ENCODE data around the gene AP2S1. TPM values are rescaled to one million over a fixed set of nuclear protein-coding genes. Genes with fewer than 3 reads are reported as not detected.

Gene AP2S1
- total RNA-seq = 10 to 100 TPM; 63.5 to 88.9 (median 74.5) TPM

DNA sequence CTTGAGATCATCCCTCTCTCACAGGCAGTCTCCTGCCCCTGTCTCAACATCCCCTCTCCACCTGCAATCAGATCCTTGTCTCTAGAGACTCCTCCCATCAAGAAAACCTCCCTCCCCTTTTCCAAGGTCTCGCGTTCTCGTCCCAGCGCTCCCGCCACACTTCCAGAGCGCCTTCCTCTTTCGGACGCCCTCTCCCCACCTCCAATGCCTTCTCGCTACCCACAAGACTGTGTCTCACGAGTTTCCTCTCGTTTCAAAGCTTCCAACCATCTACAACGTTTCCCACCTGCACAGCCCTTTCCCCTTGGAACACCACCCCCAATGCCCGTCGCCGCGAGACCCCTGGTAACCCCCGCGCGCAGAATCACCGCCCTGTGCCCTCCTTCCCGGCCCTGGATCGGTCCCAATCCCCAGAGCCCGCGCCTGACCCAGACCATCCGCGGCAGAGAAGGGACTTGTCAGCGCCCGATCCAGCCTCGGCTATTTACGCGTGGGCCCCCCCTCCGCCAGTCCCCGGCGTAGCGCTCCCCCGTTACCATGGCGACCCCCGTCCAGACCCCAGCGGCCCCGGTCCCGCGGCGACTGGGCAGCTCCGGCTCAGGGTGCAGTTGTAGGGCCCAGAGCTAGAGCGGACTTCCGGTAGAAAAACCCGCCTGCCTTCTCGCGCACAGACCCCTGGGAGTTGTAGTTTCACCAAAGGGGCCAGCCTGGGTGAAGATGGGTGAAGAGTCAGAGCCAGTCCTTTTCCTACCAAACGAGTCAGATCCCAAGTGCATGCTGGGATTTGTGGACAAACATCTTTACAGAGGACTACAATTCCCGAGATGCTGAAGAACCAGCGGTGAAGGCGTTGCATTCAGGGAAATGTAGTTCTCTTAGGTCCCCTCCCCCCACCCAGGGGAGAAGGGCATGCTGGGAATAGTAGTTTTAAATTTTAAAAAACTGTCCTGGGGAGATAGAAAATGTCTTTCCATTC, at the start of gene AP2S1:
Gene AP2S1 (minus strand): TSS at position 619 of the 976 bp plus-strand sequence. CDS start 80 bp downstream, at position 539.
- peaks cover 16 to 34% (median 20%) of the 10 kb centered on the region in 4 donors for H3K4me1 ChIP-seq
- peak within 1 kb of the TSS; percentile 84 to 94 (median 86) for H3K27ac ChIP-seq (replicated peaks in 1 of 4)
- H3K9me3 ChIP-seq = no peaks in the 10 kb centered on the region
- H3K36me3 ChIP-seq = peaks cover 0 to 16% (median 15%) of the 10 kb centered on the region in 4 donors
- intact Hi-C loops (cut with DNase I) = no loop called here
- H3K4me3 ChIP-seq = peak within 1 kb of the TSS; percentile 67 to 95 (median 82)
- peak; percentile 99 for DNase-seq (ENCODE audit: extremely low spot score)
- no peaks in the 10 kb centered on the region for H3K27me3 ChIP-seq
- WGBS = 1% methylated on average over 46 of the region's 53 CpGs
- TF ChIP-seq POLR2A (IDR thresholded peaks at IDR 0.05; ENCODE audit: low read depth) = peak; percentile 42
- peak; percentile 89 to 90 for TF ChIP-seq POLR2AphosphoS5 (IDR thresholded peaks at IDR 0.05)
- no peak for TF ChIP-seq EP300 (IDR thresholded peaks at IDR 0.05)
- TF ChIP-seq, protein P1, sequence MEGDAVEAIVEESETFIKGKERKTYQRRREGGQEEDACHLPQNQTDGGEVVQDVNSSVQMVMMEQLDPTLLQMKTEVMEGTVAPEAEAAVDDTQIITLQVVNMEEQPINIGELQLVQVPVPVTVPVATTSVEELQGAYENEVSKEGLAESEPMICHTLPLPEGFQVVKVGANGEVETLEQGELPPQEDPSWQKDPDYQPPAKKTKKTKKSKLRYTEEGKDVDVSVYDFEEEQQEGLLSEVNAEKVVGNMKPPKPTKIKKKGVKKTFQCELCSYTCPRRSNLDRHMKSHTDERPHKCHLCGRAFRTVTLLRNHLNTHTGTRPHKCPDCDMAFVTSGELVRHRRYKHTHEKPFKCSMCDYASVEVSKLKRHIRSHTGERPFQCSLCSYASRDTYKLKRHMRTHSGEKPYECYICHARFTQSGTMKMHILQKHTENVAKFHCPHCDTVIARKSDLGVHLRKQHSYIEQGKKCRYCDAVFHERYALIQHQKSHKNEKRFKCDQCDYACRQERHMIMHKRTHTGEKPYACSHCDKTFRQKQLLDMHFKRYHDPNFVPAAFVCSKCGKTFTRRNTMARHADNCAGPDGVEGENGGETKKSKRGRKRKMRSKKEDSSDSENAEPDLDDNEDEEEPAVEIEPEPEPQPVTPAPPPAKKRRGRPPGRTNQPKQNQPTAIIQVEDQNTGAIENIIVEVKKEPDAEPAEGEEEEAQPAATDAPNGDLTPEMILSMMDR (IDR thresholded peaks at IDR 0.05) = peak in 1 of 3 experiments; percentile 21

DNA sequence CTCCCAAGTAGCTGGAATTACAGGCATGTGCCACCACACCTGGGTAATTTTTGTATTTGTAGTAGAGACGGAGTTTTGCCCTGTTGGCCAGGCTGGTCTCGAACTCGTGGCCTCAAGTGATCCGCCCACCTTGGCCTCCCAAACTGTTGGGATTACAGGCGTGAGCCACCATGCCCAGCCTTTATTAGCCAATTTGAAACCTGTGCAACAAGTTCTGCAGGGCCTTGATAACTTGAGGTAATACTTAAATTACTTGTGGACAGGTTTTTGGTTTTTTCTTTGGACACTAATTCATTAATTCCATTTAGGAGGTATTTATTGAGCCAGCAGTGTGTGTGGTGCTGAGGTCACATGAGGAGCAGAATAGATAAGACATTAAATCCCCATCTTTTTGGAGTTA, 49.7 kb upstream of the AP2S1 start:
- Histone ChIP-seq H3K4me1 (peaks cover 49 to 51% (median 50%) of the 10 kb centered on the region in 4 donors), H3K4me3 (no peak overlapping the region), H3K9me3 (no peaks in the 10 kb centered on the region), H3K36me3 (no peaks in the 10 kb centered on the region), H3K27ac (replicated peaks in 1 of 4) (no peak overlapping the region), H3K27me3 (no peaks in the 10 kb centered on the region)
- WGBS = 100% methylated on average over 5 of the region's 5 CpGs
- TF ChIP-seq EP300 (IDR thresholded peaks at IDR 0.05) = no peak
- TF ChIP-seq POLR2AphosphoS5 (IDR thresholded peaks at IDR 0.05) = no peak
- TF ChIP-seq, protein P1 (IDR thresholded peaks at IDR 0.05) = no peak
- no peak for TF ChIP-seq POLR2A (IDR thresholded peaks at IDR 0.05; ENCODE audit: low read depth)
- DNase-seq (ENCODE audit: extremely low spot score) = no peak
- intact Hi-C loops (cut with DNase I) = no loop called here

DNA sequence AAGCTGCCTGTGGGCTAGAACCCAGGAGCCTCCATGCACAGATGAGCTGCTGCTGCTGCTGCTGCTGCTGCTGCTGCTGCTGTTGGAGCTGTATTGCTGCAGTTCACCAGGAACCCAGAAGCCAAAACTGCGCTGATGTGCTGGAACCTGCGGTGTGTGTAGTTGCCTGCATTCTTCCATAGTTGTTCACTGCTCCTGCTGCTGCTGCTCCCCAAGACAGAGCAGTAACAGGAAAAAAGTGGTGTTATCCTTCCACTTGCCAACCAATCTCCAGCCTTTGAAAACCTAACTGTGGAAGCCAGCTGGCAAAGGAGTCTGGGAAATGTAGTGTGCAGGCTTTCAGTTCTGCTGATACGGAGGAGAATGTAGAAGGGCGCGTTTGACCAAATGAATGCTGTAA, 48.1 kb upstream of the AP2S1 start:
- no peak for DNase-seq (ENCODE audit: extremely low spot score)
- 68% methylated on average over 5 of the region's 5 CpGs for WGBS
- Histone ChIP-seq H3K36me3 (no peaks in the 10 kb centered on the region), H3K27ac (replicated peaks in 1 of 4) (no peak overlapping the region), H3K4me1 (peaks cover 38 to 47% (median 41%) of the 10 kb centered on the region in 4 donors), H3K4me3 (no peak overlapping the region), H3K9me3 (no peaks in the 10 kb centered on the region), H3K27me3 (no peaks in the 10 kb centered on the region)
- intact Hi-C loops (cut with DNase I) = no loop called here
- TF ChIP-seq POLR2A (IDR thresholded peaks at IDR 0.05; ENCODE audit: low read depth) (no peak), EP300 (IDR thresholded peaks at IDR 0.05) (no peak), POLR2AphosphoS5 (IDR thresholded peaks at IDR 0.05) (no peak)
- TF ChIP-seq, protein P1 (IDR thresholded peaks at IDR 0.05) = no peak

DNA sequence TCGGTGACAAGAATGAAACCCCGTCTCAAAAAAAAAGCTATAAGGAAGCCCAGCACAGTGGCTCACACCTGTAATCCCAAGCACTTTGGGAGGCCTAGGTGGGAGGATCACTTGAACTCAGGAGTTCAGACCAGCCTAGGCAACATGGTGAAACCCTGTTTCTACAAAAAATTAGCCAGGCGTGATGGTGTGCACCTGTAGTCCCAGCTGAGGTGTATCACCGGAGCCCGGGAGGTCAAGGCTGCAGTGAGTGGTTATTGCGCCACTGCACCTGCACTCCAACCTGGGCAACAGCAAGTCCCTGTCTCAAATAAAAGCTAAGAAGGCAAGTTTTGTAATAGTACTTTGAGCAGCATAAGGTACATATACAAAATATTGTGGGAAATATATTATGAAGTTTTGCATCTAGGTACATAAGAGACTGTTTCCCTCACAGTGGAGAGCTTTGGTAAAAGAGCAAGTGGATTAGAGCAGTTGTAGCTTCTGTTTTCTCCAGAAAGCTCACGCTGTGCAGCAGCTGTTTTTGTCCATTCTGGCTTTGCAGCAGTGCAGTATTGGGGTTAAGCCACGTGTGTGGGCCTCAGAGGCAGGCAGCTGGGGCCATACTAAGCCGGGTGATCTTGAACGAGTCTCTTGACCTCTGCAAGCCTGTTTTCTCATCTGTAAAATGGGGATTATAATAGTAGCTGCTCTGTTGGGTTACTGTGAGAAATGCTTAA, 45.6 kb upstream of the AP2S1 start:
- Histone ChIP-seq H3K27ac (replicated peaks in 1 of 4) (no peak overlapping the region), H3K27me3 (no peaks in the 10 kb centered on the region), H3K9me3 (no peaks in the 10 kb centered on the region), H3K36me3 (no peaks in the 10 kb centered on the region), H3K4me3 (no peak overlapping the region), H3K4me1 (peaks cover 14 to 24% (median 20%) of the 10 kb centered on the region in 4 donors)
- WGBS = 84% methylated on average over 10 of the region's 10 CpGs
- TF ChIP-seq POLR2AphosphoS5 (IDR thresholded peaks at IDR 0.05) = no peak
- TF ChIP-seq, protein P1 (IDR thresholded peaks at IDR 0.05) = no peak
- TF ChIP-seq POLR2A (IDR thresholded peaks at IDR 0.05; ENCODE audit: low read depth) = no peak
- TF ChIP-seq EP300 (IDR thresholded peaks at IDR 0.05) = no peak
- intact Hi-C loops (cut with DNase I) = no loop called here
- DNase-seq (ENCODE audit: extremely low spot score) = no peak

Data from esophagus muscularis mucosa (tissue), 4 donors.